Raji (cell line): ENCODE measurements around the gene CYP1B1.

Source experiments
- POLR2A ChIP-seq: IDR thresholded peaks from 2 replicates; pipeline ENCODE4 v1.6.1; 2011; ENCODE audit warnings: low read depth, low read length, control low read depth; ENCODE audit not compliant: insufficient read depth

CYP1B1 gene

GRCh38 chr2:38106405-38107094, 30.6 kb upstream of the CYP1B1 start:
- TF ChIP-seq POLR2A = no peak

- no peak for TF ChIP-seq POLR2A
These were observed 30.0 kb upstream of the CYP1B1 start for GRCh38 chr2:38105922-38106321.

GRCh38 chr2:38104598-38104997, 28.6 kb upstream of the CYP1B1 start:
- no peak for TF ChIP-seq POLR2A

- TF ChIP-seq POLR2A = no peak
These were observed 24.4 kb upstream of the CYP1B1 start for GRCh38 chr2:38100328-38100727.

GRCh38 chr2:38099099-38100028, 23.4 kb upstream of the CYP1B1 start:
- no peak for TF ChIP-seq POLR2A

- no peak for TF ChIP-seq POLR2A
These were observed 22.6 kb upstream of the CYP1B1 start for GRCh38 chr2:38098421-38099098.

GRCh38 chr2:38097988-38098385, 22.0 kb upstream of the CYP1B1 start:
- no peak for TF ChIP-seq POLR2A

GRCh38 chr2:38097258-38097987, 21.5 kb upstream of the CYP1B1 start:
- TF ChIP-seq POLR2A = no peak

GRCh38 chr2:38095996-38096861, 20.3 kb upstream of the CYP1B1 start:
- no peak for TF ChIP-seq POLR2A

GRCh38 chr2:38095079-38095995, 19.4 kb upstream of the CYP1B1 start:
- TF ChIP-seq POLR2A = no peak

- no peak for TF ChIP-seq POLR2A
These were observed 17.7 kb upstream of the CYP1B1 start for GRCh38 chr2:38093527-38094165.

GRCh38 chr2:38092196-38092902, 16.4 kb upstream of the CYP1B1 start:
- no peak for TF ChIP-seq POLR2A
